ENCODE measurements around the gene TMTC2.

GRCh38 chr12:82721726-82722125 lies 35.0 kb downstream of the TMTC2 start:
- no peak for TF ChIP-seq MYNN (tag by site-specific recombination; IDR thresholded peaks at IDR 0.05; ENCODE audit: borderline replicate concordance)
- no peak for TF ChIP-seq CTCF (tag by site-specific recombination; IDR thresholded peaks at IDR 0.05)
- TF ChIP-seq WT1 (tag by site-specific recombination; IDR thresholded peaks at IDR 0.05), result no peak
- TF ChIP-seq ZNF248 (tag by site-specific recombination; IDR thresholded peaks at IDR 0.05), result no peak
